Activated CD8-positive, alpha-beta memory T cell treated with anti-CD3 and anti-CD28 coated beads for 1 hour (primary cell): ENCODE results near the gene CRMP1.

Experiments
- DNase-seq, 2 donors: peaks; one replicate each; pipeline ENCODE4 v3.0.0-alpha.2; 2020; ENCODE audit warnings: low read depth in 1 of 2; ENCODE audit errors: extremely low read depth in 1 of 2

CRMP1 gene

DNA sequence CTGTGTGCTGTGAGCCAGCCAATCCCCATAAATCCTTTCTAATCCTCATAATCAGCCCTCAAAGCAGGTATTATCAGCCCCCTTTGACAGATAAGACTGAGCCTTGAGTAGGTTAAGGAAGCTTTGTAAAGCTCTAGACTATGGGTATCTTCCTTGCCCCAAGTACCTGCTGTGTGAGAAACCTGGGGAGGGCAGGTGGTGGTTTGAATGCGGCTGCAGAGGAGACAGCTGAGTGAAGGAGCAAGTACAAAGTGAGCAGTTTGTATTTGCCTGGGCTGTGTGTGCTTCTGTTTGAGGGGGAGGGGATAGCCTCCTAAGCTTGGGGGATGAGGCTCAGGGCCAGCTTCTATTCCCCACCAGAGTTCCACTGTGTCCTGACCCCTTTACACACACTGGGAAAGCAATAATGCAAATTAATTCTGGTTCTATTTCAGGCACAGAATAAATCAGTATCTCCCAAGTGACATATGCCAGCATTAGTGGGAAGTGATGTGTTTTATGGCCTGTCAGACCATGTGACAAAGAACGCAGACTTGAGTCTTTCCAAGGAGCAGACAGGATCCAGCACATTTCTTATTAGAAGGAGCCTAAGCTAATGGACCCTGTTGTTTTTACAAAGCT, 118.4 kb downstream of the CRMP1 start:
- DNase-seq = no peak

DNA sequence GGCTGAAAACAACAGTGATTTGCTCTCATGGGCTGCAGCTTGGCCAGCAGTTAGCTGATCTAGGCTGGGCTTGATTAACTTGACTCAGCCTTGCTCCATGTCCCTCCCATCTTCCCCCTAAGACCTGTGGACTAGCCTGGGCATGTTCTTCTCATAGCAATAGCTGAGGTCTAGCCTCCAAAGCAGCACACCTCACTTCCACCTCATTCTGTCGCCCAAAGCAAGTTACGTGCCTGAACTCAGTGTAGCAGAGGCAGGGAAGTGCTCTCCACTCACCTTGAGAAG, 119.7 kb downstream of the CRMP1 start:
- no peak for DNase-seq

DNA sequence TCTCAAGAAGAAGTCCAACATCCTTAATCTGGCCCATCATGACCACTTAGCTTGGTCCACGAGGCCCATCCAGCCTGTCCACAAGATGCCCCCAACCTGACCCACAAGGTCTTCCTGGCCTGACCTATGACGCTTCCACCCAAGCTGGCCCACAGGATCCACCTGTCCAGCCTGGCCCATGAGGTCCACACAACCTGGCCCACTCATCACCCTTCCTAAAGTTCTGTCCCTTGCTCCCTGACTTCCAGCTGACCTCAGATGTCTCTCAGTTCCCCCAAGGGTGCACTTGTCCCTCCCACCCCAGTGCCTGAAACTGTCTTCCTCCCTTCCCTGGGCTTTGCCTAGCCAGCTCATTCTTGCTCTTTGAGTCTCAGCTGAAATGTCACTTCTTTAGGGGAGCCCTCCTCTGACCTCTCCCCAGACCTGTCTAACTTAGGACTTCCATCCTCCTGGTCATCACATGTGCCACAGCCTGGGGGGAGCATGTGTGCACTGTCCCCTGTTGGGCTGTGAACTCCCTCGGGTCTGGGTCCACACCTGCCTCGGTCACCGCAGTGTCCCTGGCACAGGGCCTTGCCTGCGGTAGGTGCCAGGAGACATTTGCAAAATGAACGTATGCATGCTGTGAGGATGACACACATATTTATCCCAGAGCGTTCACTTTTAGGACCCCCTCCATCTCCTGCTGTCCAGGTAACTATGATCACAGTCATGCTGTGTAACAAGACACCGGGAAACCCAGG, 120.2 kb downstream of the CRMP1 start:
- DNase-seq = no peak
